ENCODE measurements around the gene LRRC45.
"Not testable (repeated sequence)": the region's sequence is repeated elsewhere in the genome, so short reads cannot be mapped to it uniquely, and the experiment has no call there.

The LRRC45 gene

GRCh38 chr17:82022981-82023446 is at the start of gene LRRC45:
Gene LRRC45, plus strand, starts transcription at chr17:82023305. Its CDS starts 339 bp downstream, at chr17:82023644.
- DNase-seq (ENCODE audit: low spot score) = peak; percentile 99

- DNase-seq (ENCODE audit: low spot score) = no peak
These were observed 49.7 kb upstream of the LRRC45 start for GRCh38 chr17:81973432-81973831.

GRCh38 chr17:81976332-81977210 is 46.5 kb upstream of the LRRC45 start:
- DNase-seq (ENCODE audit: low spot score) = peak; percentile 15

- DNase-seq (ENCODE audit: low spot score) = peak; percentile 79
These were observed 45.8 kb upstream of the LRRC45 start, which contains the start of gene ASPSCR1 for GRCh38 chr17:81977211-81977808. Gene ASPSCR1, plus strand, starts transcription at chr17:81977629. Its CDS starts 18 bp downstream, at chr17:81977647.

- no peak for DNase-seq (ENCODE audit: low spot score)
These were observed 44.4 kb upstream of the LRRC45 start for GRCh38 chr17:81978524-81979298.

GRCh38 chr17:81980122-81980521 is 43.0 kb upstream of the LRRC45 start:
- no peak for DNase-seq (ENCODE audit: low spot score)

- no peak for DNase-seq (ENCODE audit: low spot score)
These were observed 42.3 kb upstream of the LRRC45 start for GRCh38 chr17:81980707-81981343.

GRCh38 chr17:81981511-81981910 is 41.6 kb upstream of the LRRC45 start:
- DNase-seq (ENCODE audit: low spot score) = not testable (repeated sequence)

- DNase-seq (ENCODE audit: low spot score) = no peak
These were observed 40.0 kb upstream of the LRRC45 start for GRCh38 chr17:81983011-81983638.

- no peak for DNase-seq (ENCODE audit: low spot score)
These were observed 39.3 kb upstream of the LRRC45 start for GRCh38 chr17:81983639-81984373.

GRCh38 chr17:81984773-81985410 is 38.2 kb upstream of the LRRC45 start:
- DNase-seq (ENCODE audit: low spot score) = no peak

- DNase-seq (ENCODE audit: low spot score) = no peak
These were observed 36.5 kb upstream of the LRRC45 start for GRCh38 chr17:81986606-81987005.

GRCh38 chr17:81987161-81987770 is 35.8 kb upstream of the LRRC45 start:
- no peak for DNase-seq (ENCODE audit: low spot score)

GRCh38 chr17:81990836-81991683 is 32.0 kb upstream of the LRRC45 start:
- DNase-seq (ENCODE audit: low spot score) = no peak

GRCh38 chr17:81991684-81992305 is 31.3 kb upstream of the LRRC45 start:
- peak; percentile 48 for DNase-seq (ENCODE audit: low spot score)

GRCh38 chr17:81992306-81993102 is 30.6 kb upstream of the LRRC45 start:
- DNase-seq (ENCODE audit: low spot score) = no peak

Measured in pons (tissue), 1 donor.